ENCODE measurements around the gene MCFD2.
A peak's percentile ranks its signal among the peaks of the same experiment; 100 is the strongest.
"Not testable (repeated sequence)": the region's sequence is repeated elsewhere in the genome, so short reads cannot be mapped to it uniquely, and the experiment has no call there.

The MCFD2 gene

DNA sequence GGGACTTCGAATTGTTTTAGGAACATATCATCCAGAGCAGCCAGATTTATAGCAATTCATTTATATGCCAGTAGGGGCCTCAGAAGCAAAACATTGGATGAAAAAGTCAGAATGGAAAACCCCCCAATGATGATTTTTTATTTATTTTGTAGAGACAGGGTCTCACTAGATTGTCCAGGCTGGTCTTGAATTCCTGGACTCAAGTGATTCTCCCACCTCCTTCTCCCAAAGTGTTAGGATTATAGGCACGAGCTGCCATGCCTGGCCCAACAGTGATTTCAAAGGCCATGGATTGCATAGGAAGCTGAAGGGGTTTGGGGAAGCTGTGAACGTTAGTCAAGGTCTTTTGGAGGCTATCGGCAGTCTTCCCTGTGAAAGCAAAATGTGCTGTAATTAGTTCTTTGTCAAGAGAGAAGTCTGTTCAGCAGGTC is 21.9 kb upstream of the MCFD2 start:
- peak; percentile 4 for DNase-seq (ENCODE audit: low spot score)

DNA sequence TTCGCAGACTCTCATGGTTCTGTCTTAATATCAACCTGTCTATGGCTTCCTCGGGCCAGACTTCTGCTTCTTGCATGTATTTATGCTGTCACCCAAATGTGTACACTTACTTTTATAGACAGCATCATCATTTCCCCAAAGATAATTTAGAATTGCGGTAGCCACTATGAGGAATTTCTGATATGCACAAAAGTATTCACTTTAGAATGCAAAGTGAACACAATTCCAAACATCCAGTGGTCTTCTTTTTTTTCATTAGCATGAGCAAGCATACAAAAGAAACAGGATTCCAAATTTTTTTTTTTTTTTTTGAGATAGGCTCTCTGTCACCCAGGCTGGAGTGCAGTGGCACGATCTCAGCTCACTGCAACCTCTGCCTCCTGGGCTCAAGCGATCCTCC is 21.0 kb upstream of the MCFD2 start:
- DNase-seq (ENCODE audit: low spot score): no peak

- no peak for DNase-seq (ENCODE audit: low spot score)
Measured at GRCh38 chr2:46935071-46935470, 19.5 kb upstream of the MCFD2 start.

DNA sequence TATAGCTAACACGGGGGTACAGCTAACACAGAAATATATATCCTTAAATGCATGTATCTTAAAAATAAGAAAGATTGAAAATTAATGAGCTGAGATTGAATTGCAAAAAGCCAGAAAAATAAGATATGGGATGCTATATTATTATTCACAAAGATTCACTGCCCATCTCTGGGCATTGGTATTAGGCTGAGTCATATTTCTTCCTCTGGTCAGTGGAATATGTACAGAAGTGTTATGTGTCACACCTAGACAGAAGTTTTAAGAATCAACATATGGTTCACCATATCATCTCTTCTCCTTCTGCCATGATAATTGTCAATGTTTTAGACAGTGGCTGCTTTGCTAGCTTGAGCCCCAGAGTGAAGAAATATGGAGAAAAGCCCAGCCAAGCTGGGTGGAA is 14.0 kb upstream of the MCFD2 start:
- DNase-seq (ENCODE audit: low spot score): no peak

DNA sequence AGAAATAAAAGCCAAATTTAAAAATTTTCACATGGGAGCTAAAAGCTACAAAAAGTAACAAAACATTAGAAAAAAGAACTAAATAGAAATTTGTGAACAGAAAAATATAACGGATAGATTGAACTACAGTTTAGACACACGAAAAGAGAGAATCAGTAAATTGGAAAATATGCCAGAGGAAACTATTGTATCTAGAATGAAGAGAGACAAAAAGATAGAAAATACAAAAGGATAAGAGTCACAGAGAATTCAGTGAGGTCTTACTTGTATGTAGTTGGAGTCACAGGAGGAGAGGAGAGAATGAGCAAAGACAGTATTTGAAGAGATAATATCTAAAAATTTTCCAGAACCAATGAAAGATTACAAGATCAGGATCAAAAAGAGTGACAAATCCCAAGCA is 11.3 kb upstream of the MCFD2 start:
- DNase-seq (ENCODE audit: low spot score): no peak

DNA sequence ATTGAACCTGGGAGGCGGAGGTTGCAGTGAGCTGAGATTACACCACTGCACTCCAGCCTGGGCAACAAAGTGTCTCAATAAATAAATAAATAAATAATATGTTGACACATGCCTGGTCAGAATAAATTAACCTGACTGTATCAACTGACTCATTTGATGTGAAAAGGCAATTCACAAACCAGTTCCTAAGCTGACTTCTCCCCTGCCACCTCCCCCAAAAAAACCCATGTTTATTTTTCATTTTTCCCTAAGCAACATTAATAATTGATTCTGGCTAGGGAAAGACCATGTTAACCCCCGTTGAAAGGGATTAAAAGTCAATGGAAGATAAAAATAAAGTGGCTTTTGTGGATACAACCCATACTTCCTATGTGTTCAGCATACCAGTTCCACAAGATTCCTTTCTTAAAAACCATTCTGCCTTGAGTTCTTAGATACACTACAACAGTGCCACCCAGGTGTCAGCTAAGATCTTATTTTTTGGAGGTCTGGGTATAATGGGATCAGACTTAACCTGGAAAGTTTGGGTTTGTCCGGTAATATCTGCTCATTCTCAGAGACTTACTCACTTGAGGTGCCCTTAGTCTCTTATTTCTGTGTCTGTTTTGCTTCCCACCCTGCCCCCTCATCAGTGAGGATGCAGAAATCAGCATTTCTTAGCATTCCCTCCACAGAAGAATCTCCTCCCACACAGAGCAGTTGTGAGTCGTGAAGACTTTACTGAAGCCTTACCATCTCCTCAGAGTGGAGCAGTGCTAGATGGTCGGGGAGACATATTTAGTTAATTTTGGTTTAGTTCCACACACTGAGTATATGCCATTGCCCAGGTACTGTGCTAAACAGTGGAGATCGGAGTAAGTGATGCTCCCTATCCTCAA is 10.1 kb upstream of the MCFD2 start:
- no peak for DNase-seq (ENCODE audit: low spot score)

- DNase-seq (ENCODE audit: low spot score): no peak
Measured at GRCh38 chr2:46924608-46925007, 9.0 kb upstream of the MCFD2 start.

DNA sequence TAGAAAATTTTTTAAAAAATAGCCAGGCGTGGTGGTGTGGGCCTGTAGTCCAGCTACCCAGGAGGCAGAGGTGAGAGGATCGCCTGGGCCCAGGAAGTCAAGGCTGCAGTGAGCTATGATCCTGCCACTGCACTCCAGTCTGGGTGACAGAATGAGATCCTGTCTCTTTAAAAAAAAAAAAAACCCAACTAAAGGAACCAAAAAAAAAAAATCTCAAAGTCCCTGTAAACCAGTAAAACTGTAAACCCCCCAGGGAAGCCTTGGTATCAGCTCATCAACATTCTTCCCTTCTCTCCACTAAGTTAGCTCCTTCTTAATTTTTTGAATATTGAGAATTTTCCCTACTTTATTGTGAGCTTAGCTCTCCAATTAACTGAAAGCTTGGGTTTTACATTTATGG is 8.4 kb upstream of the MCFD2 start:
- DNase-seq (ENCODE audit: low spot score): no peak

DNA sequence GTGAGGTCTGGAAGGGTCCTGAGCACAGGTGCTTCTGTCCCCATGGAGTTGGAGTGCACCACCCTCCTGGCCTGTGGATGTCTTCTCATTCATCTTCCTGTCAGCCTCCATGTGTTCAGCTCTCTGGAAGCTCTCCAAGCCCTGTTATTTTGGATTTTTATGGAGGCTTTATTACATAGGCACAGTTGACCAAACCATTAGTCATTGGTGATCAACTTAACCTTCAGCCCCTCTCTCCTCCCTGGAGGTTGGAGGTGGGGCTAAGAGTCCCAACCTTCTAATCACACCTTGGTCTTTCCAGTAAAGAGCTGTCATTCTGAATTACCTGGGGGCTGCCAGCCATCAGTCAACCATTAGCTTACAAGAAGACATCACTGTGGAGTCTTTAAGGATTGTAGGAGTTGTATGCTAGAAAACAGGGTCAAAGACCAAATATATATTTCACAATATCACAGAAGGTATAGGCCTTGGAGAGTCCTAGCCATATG is 7.5 kb upstream of the MCFD2 start:
- no peak for DNase-seq (ENCODE audit: low spot score)

DNA sequence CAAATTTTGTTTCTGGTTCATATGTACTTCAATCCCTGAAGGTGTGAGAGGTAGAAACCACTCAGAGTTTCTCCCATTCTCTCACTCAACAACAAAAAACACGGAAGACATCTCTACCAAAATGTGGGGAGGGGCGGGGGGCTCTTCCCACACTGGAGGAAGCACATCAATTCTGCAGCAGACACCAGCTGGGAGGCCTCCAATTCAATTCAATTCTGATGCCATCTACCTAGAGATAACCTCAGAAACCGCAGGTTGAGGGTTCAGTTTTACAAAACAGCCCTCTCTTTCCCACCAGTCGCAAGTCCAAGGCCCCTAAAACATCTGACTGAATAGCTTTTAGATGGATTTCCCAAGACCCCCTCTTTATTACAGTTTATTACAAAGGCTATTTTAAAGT is 7.0 kb upstream of the MCFD2 start:
- DNase-seq (ENCODE audit: low spot score): no peak

DNA sequence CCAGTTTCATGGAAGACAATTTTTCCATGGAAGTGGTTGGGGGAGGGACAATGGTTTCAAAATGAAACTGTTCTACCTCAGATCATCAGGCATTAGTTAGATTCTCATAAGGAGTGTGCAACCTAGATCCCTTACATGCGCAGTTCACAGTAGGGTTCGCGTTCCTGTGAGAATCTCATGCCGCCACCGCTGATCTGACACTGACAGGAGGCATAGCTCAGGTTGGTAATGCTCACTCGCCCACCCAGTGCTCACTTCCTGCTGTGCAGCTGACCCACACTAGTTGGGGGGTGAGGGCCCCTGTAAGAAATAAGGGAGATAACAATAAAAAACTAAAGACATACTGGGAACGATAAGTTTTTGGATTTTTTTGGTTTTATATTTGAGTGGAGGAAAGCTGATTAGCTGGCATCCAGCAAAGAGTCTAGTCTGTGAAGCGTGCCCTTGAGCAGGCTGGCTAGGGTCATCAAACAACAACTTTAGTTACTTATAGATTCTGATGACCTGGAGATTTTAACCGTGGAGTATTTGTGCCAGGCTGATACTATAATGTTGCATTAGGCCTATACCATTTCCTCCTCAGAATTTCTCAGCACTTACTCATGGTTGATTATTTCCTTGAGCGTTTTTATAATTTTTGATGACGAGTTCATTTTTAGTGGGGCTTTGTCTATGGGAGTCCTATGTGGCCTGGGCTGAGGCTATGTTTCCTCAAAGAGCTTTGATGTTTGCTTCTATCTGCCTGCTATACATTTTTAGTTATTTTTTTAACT is 6.3 kb upstream of the MCFD2 start:
- DNase-seq (ENCODE audit: low spot score): no peak

DNA sequence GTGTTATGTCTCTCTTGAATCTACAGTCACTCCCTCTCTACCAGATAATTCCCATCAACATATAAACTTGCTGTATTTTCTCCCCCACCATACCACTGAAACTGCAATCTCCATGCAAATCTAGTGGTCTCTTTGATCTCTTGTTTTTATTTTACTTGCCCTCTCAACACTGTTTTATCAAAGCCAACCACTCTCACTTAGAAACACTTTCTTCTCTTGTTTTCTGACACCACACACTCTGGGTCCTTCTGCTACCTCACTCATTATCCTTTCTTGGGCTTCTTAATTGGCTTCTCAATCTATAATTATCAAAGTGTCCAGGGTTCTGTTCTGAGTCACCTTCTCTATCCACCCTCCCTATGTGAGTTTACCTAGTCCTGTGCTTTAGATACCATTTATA is 2.0 kb upstream of the MCFD2 start:
- DNase-seq (ENCODE audit: low spot score): no peak

- DNase-seq (ENCODE audit: low spot score): peak; percentile 95
Measured at GRCh38 chr2:46915811-46916630, 415 bp upstream of the MCFD2 start.

- no peak for DNase-seq (ENCODE audit: low spot score)
Measured at GRCh38 chr2:46914578-46915230, 902 bp downstream of the MCFD2 start.

GRCh38 chr2:46913471-46914381 is 1.9 kb downstream of the MCFD2 start:
- peak; percentile 32 for DNase-seq (ENCODE audit: low spot score)

GRCh38 chr2:46909771-46910419 is 5.7 kb downstream of the MCFD2 start:
- DNase-seq (ENCODE audit: low spot score): no peak

DNA sequence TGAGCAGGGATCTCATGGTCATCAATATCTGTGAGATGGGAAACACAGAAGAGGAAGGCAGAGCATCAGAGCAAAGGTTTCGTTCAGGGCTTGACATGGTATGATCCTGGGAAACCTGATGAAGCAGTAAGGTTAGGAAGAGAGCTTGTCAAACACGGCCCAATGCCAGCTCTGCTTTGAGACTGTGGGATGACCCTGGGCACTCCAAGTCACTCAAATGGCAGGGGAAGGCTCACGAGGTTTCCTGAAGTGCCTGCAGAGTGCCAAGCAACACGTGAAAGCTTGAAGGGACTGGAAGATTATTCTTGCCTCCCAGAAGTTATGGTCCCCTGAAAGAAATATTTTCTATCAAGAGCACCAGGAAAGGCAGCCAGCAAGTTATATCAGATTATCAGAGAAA is 6.5 kb downstream of the MCFD2 start:
- DNase-seq (ENCODE audit: low spot score): no peak

GRCh38 chr2:46904908-46905678 is 10.5 kb downstream of the MCFD2 start:
- not testable (repeated sequence) for DNase-seq (ENCODE audit: low spot score)

- not testable (repeated sequence) for DNase-seq (ENCODE audit: low spot score)
Measured at GRCh38 chr2:46902980-46903379, 12.6 kb downstream of the MCFD2 start.

All from cerebellar cortex (tissue), 1 donor.